HG03108 (cell line): ENCODE measurements around the gene STRIT1.
"Not testable (repeated sequence)": the region's sequence is repeated elsewhere in the genome, so short reads cannot be mapped to it uniquely, and the experiment has no call there.

Experiments used
- ATAC-seq: cut with Tn5 transposase; IDR thresholded peaks from one replicate; pipeline ENCODE4 v1.9.1; 2021; ENCODE audit warnings: moderate library complexity; ENCODE audit not compliant: unreplicated experiment

Gene STRIT1

GRCh38 chr3:155313916-155314315, 20.4 kb upstream of the STRIT1 start:
- no peak for ATAC-seq

- ATAC-seq: no peak
Observed at GRCh38 chr3:155313300-155313699, 19.8 kb upstream of the STRIT1 start.

- ATAC-seq: no peak
Observed at GRCh38 chr3:155312781-155313180, 19.3 kb upstream of the STRIT1 start.

GRCh38 chr3:155309581-155309980, 16.1 kb upstream of the STRIT1 start:
- no peak for ATAC-seq

DNA sequence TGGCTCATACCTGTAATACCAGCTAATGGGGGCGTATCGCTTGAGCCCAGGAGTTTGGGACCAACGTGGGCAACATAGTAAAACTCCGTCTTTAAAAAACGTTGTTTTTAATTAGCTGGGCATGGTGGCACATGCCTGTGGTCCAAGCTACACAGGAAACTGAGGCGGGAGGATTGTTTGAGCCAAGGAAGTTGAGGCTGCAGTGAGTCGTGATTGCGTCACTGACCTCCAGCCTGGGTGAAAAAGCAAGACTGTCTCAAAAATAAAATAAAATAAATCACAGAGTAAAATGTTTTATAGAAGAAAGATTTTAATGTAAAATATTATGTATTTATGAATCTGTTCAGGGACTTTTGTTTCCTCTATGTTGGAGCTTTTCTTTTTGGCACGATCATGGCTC, 15.3 kb upstream of the STRIT1 start:
- no peak for ATAC-seq

GRCh38 chr3:155307183-155307582, 13.7 kb upstream of the STRIT1 start:
- no peak for ATAC-seq

DNA sequence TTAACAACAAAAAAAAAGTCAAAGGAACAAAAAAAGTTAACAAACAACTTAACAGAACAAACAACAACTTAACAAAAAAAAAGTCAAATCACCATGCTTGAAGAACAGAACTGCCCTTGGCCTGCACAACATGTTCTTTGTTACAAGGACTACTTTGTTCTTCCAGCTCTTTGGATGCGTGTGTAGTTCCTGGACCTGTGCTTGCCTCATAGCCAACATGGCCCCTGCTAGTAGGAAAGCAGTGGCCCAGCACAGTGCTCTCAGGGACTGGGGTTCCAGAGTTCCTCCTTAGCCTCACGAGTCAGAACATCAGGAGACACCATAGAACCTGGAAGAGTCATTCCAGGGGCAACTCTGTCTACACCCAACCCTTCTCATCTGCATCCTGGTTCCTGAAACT, 10.9 kb upstream of the STRIT1 start:
- no peak for ATAC-seq

DNA sequence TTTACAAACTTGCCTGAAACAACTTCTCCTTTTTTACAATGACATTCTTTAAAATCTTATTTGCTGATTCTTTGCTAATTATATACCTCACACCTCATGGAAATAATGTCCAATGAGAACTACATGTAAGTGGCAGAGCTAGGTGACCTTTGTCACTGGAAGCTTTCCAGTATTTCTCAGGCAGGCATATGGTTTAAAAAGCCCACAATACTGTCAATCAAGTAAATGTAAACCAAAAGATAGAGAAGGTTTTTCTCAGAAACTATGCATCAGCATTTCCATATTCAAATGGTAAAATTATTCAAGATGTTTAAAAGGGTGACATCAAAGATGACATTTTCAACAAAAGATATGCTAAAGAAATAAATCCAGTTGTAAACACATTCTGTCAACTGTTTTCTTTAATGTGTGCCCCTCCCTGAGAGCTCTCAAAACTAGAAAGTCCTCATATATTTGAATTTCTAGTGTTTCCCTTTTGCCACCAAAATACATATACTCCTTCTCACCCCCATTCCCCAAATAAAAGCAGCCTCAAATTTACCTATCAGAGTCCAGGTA, 10.1 kb upstream of the STRIT1 start:
- ATAC-seq: no peak

DNA sequence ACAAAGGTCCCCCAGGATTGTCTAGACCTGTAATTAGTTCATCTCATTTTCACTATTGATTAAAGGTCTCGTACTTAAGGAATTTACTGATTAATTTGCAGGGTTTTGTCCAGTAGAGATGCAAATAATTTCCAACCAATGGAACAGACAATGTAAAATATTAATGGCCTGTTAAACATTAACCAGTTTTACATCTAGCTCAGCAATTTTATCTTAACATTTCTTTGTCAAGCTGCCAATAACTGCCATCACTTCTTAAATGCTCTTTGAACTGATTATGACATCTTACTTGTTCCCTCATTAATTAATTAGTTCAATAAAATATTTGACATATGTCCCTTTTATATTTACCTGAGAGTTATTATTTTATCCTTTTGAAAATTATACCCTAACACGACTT, 9.4 kb upstream of the STRIT1 start:
- ATAC-seq: no peak

GRCh38 chr3:155302481-155302880, 9.0 kb upstream of the STRIT1 start:
- no peak for ATAC-seq

DNA sequence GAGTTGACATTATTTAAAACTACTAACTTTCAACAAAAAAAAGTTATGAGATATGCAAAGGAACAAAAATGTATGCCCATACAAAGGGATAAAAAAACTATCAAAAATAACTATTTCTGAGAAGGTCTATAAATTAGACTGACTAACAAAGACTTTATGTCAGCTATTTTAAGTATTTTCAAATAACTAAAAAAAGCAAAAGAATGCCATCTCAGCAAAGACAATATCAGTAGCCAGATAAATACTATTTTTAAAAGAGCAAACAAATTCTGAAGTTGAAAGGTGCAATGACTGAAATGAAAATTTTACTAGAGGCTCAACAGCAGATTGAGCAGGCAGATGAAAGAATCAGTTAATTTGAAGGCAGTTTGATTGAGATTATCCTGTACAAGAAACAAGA, 3.6 kb upstream of the STRIT1 start:
- ATAC-seq: no peak

DNA sequence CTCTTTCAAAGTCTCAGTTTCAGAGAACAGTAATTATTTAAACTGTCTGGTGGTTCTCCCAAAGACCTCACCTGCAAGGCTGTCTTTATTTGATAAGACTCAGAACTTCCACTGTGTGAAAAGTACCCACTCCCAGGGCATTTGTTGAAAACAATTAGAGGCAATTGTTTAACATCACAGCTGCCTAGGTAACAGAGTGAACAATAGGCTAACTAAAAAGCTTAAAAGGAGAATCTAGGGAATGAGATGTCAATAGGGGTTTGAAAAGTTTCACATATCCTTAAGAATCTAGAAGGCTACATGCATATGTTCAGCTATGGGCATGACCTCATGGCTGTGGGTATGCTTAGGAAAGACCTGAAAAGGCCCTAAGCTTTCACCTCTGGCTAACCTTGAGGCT, 2.9 kb upstream of the STRIT1 start:
- ATAC-seq: no peak

DNA sequence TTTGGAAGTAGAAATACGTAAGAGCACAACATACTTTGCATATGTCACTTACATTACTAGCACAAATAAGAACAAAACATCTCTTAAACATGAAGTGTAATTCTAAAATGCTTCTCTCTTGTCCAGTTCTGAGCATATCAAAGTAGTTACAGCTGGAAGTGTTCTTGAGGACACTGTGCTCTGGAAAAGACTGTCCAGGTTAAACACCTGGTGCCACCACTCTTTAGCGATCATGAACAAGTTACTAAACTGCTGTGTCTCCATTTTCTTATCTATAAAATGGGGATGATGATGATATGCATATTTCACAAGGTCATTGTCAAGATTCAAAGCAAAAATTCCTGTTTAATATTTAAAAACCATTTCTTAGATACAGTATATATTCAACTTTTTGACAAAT, 790 bp downstream of the STRIT1 start:
- ATAC-seq: no peak

DNA sequence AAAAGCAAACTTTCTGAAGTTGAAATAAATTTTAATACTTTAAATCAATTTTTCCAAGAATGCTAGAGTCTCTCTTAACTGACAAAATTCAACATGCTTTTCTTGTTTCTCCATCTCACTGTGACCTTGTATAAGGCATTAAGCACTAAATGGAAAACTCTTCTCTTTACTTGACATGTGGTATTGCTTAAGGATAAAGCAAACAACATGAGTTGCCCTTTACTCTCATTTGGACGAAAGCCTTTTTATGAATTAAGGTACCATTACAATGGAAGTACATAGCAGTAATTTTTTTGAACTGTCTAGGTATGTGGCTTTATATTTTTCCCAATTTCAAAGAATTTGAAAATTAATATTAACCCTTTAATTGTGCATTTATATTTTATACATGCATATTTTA, 1.4 kb downstream of the STRIT1 start:
- no peak for ATAC-seq

- ATAC-seq: no peak
Observed at GRCh38 chr3:155286736-155287135, 6.7 kb downstream of the STRIT1 start.

- ATAC-seq: no peak
Observed at GRCh38 chr3:155285936-155286335, 7.5 kb downstream of the STRIT1 start.

GRCh38 chr3:155283092-155284056, 10.1 kb downstream of the STRIT1 start:
- ATAC-seq: no peak

- no peak for ATAC-seq
Observed at GRCh38 chr3:155282385-155283091, 10.9 kb downstream of the STRIT1 start.

DNA sequence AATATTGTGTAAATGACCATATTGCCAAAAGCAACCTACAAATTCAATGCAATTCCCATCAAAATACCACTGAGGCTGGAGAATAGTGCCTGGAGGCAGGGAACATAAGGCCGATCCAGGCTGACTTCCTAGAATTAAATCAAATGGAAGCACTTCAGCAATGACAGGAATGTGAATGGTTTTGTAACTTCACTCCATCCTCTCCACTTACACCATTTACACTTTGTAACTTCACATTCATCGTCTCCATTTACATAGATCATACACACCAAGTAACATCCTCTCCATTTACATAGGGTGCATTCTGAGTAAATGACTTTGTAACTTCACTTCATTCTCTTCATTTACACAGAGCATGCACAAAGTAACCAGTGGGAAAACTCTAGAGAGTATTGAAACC, 11.6 kb downstream of the STRIT1 start:
- no peak for ATAC-seq

- ATAC-seq: not testable (repeated sequence)
Observed at GRCh38 chr3:155276089-155276488, 17.4 kb downstream of the STRIT1 start.

DNA sequence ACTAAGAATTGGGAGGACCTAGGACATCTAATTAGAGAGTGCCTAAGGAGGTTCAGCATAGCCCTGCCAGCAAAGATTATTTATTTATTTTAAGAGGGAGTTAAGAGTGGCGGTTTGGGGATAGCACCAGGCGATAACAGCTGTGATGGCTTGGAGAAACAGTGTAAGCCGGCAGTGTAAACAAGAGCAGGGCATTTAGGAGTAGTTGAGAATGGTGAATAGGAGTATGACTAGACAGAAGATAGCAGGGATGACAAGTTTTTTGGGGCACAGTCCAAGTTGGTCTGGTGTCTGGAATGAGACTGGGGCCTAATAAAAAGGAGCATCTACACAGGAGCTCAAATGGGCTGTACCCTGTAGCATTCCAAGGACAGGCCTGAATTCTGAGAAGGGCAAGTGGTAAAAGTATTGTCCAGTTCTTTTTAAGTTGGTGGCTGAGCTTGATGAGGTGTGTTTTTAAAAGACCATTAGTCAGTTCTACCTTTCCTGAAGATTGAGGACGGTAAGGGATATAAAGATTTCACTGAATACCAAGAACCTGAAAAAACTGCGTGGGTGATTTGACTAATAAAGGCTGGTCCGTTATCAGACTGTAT, 18.2 kb downstream of the STRIT1 start:
- not testable (repeated sequence) for ATAC-seq
